Measurements from ENCODE around the gene AIDA. TPM values are rescaled to one million over a fixed set of nuclear protein-coding genes. Genes with fewer than 3 reads are reported as not detected.
"Not testable (repeated sequence)": the region's sequence is repeated elsewhere in the genome, so short reads cannot be mapped to it uniquely, and the experiment has no call there.

Gene AIDA
- total RNA-seq, 1 donor from 2014 or later: 25.7 TPM

DNA sequence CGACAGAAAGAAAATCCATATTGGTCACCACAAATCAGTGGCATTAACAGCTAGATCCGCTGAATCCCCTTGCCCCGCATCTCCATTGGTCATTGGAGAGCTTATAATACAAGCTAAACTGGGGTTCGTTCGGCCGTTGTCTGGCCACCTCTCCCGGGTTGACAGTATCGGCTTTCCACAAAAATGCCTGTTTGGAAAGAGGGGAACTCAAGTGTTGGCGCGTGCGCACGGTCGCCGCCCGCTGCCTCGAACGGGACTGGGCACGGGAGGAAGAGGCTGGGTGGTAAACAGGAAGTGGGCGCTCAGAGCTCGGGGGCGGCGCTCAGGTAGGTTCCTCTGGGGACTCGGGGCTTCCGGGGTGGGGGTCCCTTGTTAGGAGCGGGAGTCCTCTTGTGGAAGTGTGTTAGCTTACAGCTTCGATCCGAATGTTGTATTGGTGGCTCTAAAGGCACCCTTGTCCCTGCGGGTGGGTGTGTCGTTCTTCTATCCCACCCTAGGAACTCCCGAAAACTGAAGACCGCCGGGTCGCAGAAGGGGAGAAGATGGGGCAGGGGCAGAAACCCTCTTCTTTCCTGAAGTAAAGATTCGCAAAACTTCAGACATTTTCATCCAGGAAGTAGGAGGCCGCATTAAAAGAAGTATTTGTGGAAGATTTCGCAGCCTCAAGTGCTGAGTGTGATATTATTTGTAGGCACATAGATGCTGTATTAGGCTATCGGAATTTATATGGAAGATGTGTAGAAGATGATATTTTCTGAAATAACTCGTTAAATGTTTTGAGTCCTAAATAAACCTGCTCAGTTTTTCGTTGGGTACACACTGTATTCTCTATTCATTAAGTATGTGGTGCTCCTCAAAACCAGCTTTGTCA is 1.0 kb upstream of the AIDA start:
- peak; percentile 69 to 82 for DNase-seq (ENCODE audit: low spot score in 2 of 2)
- FAIRE-seq: no peak

DNA sequence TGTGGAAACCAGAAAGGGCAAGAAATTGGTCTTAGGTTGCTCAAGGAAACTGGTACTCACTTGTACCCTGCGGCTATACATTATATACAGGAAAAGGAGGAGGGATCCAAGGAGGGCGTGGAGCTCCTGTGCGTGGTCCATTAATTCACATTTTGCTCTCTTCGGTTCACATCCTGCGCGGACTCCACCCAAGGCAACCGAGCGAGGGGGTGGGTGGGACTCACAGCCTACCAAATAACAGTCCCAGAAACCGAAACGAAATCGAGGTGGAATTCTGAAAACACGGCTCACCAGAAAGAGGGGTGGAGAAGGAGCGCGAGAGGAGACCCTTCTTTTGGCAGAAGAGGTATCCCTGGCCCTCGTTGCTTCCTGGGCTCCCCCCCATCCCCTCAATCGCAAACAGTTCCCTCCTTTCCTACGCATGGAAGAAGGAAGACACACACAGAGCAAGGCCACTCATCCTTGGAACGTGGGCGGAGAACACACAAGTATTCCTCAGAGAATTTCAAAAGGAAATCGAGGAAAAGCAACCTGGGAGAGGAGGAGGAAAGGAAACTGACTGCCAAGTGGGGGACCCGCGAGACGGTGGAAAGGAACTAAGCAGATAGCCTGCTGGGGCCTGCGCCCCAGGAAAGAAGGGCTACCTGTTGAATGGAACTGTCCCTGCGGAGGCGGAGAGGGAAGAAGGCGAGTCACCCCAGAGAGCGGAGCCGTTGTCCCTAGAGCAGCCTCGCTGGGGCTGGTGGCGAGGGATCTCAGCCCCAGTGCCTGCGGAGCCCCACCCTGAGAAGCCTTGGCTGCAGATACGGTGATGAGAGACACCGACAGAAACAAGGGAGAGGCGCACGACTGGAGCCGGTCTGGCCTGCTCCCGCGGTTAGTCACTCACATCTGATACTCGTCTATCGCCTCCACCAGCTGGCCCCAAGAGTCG is 705 bp downstream of the AIDA start:
- DNase-seq (ENCODE audit: low spot score in 2 of 2) (peak; percentile 29 to 34), FAIRE-seq (no peak)

DNA sequence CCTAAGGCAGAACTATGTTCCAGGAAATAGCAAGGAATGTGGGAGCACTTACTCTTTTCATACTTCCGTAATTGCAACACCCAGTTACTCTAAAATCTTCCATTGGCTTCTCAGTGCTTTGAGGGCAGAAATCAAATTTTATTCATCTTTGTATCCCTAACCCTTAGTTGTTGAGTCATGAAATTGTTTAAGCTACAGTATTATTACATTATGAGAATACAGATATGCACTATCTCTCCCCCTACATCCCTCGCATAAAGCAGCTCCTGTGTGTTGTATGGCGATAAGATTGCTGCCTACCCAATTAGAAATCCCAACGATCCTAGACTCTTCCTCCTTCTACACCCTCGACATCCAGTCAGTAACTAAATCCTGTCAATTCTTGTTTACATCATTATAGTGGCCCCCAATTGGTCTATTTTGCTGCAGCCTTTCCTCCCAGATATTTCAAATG is 2.6 kb downstream of the AIDA start:
- DNase-seq (ENCODE audit: low spot score in 2 of 2) (no peak), FAIRE-seq (no peak)

- no peak for DNase-seq (ENCODE audit: low spot score in 2 of 2)
- FAIRE-seq: no peak
Measured at GRCh38 chr1:222706815-222707214, 5.5 kb downstream of the AIDA start.

- DNase-seq (ENCODE audit: low spot score in 2 of 2) (no peak), FAIRE-seq (no peak)
Measured at GRCh38 chr1:222704260-222704659, 8.0 kb downstream of the AIDA start.

- no peak for DNase-seq (ENCODE audit: low spot score in 2 of 2)
- FAIRE-seq: no peak
Measured at GRCh38 chr1:222702210-222702609, 10.1 kb downstream of the AIDA start.

GRCh38 chr1:222697826-222698225 is 14.5 kb downstream of the AIDA start:
- no peak for FAIRE-seq

GRCh38 chr1:222697203-222697602 is 15.1 kb downstream of the AIDA start:
- FAIRE-seq: no peak
- DNase-seq (ENCODE audit: low spot score in 2 of 2): no peak

More at GRCh38 chr1:222697826-222698225, 14.5 kb downstream of the AIDA start:
- DNase-seq (ENCODE audit: low spot score in 2 of 2): no peak

DNA sequence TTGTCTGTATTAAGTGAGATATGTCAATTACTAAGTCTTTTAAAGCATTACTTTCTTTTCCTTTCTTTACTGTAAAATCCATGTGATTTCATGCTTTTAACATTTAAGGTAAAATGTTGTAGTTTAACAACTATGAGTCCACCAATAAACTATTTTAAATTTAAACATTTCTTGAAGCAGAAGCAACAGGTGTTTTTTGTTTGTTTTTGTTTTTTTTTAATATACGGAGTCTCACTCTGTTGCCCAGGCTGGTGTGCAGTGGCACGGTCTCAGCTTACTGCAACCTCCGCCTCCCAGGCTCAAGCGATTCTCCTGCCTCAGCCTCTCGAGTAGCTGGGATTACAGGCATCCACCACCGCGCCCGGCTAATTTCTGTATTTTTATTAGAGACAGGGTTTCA is 15.6 kb downstream of the AIDA start:
- no peak for DNase-seq (ENCODE audit: low spot score in 2 of 2)
- FAIRE-seq: no peak

GRCh38 chr1:222694927-222695326 is 17.4 kb downstream of the AIDA start:
- FAIRE-seq (no peak), DNase-seq (ENCODE audit: low spot score in 2 of 2) (no peak)

DNA sequence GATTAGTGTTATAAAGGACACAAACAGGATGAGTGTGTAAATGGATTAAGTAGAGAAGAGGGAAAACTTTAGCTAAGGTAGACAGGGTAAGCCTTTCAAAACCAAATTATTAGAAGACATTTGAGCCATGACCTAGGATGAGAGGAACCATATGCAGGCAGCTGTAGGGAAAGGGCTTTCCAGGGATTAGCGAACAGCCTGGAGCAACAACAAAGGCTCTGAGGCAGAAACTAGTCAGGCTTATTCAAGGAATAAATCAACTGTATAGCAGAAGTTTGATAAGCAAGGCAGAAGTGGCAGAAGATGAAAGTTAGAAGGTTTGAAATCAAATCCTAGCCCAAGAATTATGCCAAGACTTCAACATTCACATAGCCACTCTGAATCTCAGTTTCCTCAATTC is 21.3 kb downstream of the AIDA start:
- no peak for FAIRE-seq

DNA sequence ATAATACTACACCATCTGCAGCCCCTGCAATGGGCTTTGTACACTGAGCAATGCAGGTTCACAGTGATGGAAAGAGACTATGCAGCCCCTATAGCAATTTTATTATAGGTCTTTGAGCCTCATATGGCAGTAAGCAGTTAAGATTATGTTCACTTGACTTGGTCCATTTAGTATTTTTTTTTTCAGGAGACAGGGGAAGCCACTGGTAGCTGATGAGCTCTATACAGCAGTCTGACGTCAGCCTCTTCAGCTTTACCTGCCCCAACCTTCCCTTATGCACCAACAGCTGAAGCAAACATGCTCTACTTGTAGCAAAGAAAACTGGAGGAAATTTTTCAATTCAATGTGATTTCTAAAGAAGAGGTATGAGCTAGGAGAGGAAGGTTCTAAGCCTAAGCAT is 32.2 kb downstream of the AIDA start:
- DNase-seq (ENCODE audit: low spot score in 2 of 2): no peak
- FAIRE-seq: no peak

More for the DNA sequence above, 21.3 kb downstream of the AIDA start:
- no peak for DNase-seq (ENCODE audit: low spot score in 2 of 2)

DNA sequence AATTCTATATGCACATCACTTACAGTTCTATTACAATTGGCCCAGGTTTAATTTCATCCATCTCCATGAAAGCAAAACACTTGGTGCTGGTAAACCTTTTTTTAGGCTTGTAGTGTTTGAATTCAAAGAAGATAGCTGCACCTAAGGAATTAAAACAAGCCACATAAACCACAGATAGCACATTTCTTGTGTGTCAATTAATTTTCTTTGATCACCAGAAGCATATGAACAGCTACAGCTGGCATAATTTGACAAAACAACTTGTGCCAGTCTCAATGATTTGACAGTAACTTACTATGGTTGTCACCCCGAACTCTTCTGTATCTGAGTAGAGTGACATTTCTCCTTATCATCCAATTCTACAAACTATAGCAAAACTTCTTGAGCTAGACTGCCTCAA is 42.2 kb downstream of the AIDA start:
- no peak for FAIRE-seq
- DNase-seq (ENCODE audit: low spot score in 2 of 2): no peak

GRCh38 chr1:222669107-222669506 is 43.2 kb downstream of the AIDA start:
- not testable (repeated sequence) for DNase-seq (ENCODE audit: low spot score in 2 of 2); FAIRE-seq

DNA sequence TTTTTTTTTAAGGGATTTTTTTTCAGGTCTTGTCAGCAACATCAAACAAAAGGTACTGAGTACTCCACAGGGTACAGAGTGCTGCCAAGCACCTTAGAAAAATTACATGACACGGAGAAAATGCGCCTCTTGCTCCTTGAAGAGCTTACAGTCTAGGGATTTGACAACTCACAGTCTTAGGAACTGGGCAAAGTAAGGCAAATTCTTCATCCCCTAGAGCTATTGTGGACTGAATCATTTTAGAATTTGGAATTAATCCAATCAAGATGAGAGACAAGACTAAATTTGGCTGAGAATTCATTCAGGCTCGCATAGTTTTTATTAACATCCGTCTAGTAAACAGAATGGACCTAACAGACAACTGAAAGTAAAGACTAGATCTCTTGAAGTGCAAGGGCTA is 44.1 kb downstream of the AIDA start:
- DNase-seq (ENCODE audit: low spot score in 2 of 2); FAIRE-seq: not testable (repeated sequence)

GRCh38 chr1:222665964-222666363 is 46.3 kb downstream of the AIDA start:
- FAIRE-seq (no peak), DNase-seq (ENCODE audit: low spot score in 2 of 2) (no peak)

- FAIRE-seq (no peak), DNase-seq (ENCODE audit: low spot score in 2 of 2) (no peak)
Measured at GRCh38 chr1:222663431-222663934, 48.8 kb downstream of the AIDA start.

GRCh38 chr1:222657899-222658298 is 54.4 kb downstream of the AIDA start:
- FAIRE-seq: no peak

DNA sequence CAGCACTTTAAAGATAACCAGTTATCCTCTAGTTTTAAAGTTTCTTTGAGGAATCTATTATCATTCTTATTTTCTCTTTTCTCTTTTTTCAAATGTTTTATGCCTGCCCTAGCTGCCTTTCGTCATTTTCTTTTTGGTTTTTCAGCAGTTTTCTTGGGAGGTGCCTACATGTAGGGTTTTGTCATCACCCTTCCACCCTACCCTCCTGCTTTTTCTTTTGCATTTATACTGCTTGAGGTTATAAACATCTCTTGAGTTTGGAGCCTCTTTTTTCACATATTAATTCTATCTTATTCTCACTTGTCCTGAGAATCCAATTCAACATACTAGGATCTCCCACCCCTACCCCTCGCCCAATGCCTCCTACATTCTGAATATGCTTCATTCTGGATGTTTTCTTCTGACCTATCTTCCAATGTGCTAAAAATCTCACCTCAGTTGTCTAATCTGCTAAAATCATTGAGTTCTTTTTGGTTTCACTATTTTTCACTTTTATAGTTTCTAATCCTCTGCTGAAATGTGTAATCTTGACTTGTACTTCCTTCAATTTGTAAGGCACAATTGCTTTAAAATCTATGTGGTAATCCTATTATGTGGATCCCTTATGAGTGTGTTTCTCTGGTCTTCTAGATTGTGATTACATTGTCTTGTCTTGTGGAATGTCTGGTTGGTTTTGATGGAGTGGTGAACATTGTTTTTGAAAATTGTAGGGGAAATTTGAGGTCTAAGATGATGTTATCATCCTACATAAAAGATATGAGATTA is 55.7 kb downstream of the AIDA start:
- FAIRE-seq (no peak), DNase-seq (ENCODE audit: low spot score in 2 of 2) (no peak)

More at GRCh38 chr1:222657899-222658298, 54.4 kb downstream of the AIDA start:
- DNase-seq (ENCODE audit: low spot score in 2 of 2): no peak

DNA sequence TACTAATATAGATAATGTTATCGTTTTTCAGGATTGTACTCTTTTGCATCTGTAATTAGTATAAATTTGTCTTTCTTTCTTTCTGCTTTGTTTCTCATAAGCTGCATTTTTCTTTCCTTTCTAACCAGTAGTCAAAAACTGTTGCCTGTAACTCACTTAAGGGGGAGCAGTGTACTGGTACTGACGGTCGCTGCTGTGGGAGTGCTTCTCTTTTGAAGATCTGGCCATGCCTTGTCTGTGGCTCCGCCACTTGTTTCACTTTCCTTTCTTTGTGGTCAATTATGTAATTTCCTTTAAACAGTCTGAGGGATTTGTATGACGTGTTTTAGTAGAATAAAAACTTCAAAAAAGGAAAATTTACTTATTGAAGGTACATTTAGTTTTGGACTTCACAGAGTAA is 57.4 kb downstream of the AIDA start:
- peak in 1 of 2 donors; percentile 11 for DNase-seq (ENCODE audit: low spot score in 2 of 2)
- no peak for FAIRE-seq
